WTC11 (cell line): ENCODE data around the gene ZNF587. TPM values are rescaled to one million over a fixed set of nuclear protein-coding genes. Genes with fewer than 3 reads are reported as not detected.
A peak's percentile ranks its signal among the peaks of the same experiment; 100 is the strongest.
"Not testable (repeated sequence)": the region's sequence is repeated elsewhere in the genome, so short reads cannot be mapped to it uniquely, and the experiment has no call there.

Experiments used
- ATAC-seq: fragments of 200-7000 bp; cut with Tn5 transposase; 2 replicates; pipeline ENCODE4 v1.10.0; 2021; ENCODE audit warnings: mild to moderate bottlenecking, moderate library complexity
- CTCF ChIA-PET: fragments of 300-600 bp; sonication (Branson Sonifier 250); formaldehyde crosslinking; loops from one replicate; lab custom pipeline; 2021; ENCODE audit warnings: antibody characterized with exemption; lab: Charles Lee
- POLR2A ChIA-PET: fragments of 350-600 bp; sonication (Branson Sonifier 250); formaldehyde crosslinking; loops from one replicate; lab custom pipeline; 2021; ENCODE audit warnings: antibody characterized with exemption; lab: Charles Lee
- DNase-seq: peaks from one replicate; pipeline ENCODE4 v3.0.0; 2021; ENCODE audit warnings: low spot score
- H3K27ac Mint-ChIP-seq: 2 replicates; pipeline ENCODE4 v1.8.0; 2021; ENCODE audit warnings: mixed read lengths
- H3K27me3 Mint-ChIP-seq: 2 replicates; pipeline ENCODE4 v1.8.0; 2021; ENCODE audit warnings: low read depth, mild to moderate bottlenecking, moderate library complexity, mixed read lengths
- H3K36me3 Mint-ChIP-seq: 2 replicates; pipeline ENCODE4 v1.8.0; 2021; ENCODE audit warnings: mixed read lengths
- H3K4me1 Mint-ChIP-seq: 2 replicates; pipeline ENCODE4 v1.8.0; 2022; ENCODE audit warnings: mixed read lengths
- H3K4me3 Mint-ChIP-seq: 2 replicates; pipeline ENCODE4 v1.8.0; 2021; ENCODE audit warnings: mild to moderate bottlenecking, moderate library complexity, mixed read lengths
- H3K9me3 Mint-ChIP-seq: 2 replicates; pipeline ENCODE4 v1.8.0; 2021; ENCODE audit warnings: mixed read lengths
- ATF6 ChIP-seq: sonication (generic); formaldehyde crosslinking; IDR thresholded peaks from 2 replicates; pipeline ENCODE4 v1.8.1; 2023; ENCODE audit warnings: mild to moderate bottlenecking, missing genetic modification reagents
- FOXP4 ChIP-seq: sonication (generic); formaldehyde crosslinking; IDR thresholded peaks from 2 replicates; pipeline ENCODE4 v1.8.0; 2022; ENCODE audit warnings: mild to moderate bottlenecking, missing genetic modification reagents
- NFYB ChIP-seq: sonication (generic); formaldehyde crosslinking; conservative IDR thresholded peaks from 2 replicates; pipeline ENCODE4 v1.8.0; 2022; ENCODE audit warnings: low read depth, missing genetic modification reagents
- ZNF281 ChIP-seq: sonication (generic); formaldehyde crosslinking; IDR thresholded peaks from 2 replicates; pipeline ENCODE4 v1.8.0; 2023; ENCODE audit warnings: mild to moderate bottlenecking, missing genetic modification reagents
- total RNA-seq: library from RNA; stranded (reverse); gene quantifications from 3 replicates; pipeline ENCODE4 v1.2.3, GENCODE V29; 2021
- TF ChIP-seq, protein P1 (sequence below): sonication (generic); formaldehyde crosslinking; IDR thresholded peaks from 2 replicates; pipeline ENCODE4 v1.8.0; 2022; ENCODE audit warnings: missing genetic modification reagents

ZNF587 gene
- total RNA-seq, 1 experiment from 2014 or later: 57.0 TPM

- TF ChIP-seq, protein P1, sequence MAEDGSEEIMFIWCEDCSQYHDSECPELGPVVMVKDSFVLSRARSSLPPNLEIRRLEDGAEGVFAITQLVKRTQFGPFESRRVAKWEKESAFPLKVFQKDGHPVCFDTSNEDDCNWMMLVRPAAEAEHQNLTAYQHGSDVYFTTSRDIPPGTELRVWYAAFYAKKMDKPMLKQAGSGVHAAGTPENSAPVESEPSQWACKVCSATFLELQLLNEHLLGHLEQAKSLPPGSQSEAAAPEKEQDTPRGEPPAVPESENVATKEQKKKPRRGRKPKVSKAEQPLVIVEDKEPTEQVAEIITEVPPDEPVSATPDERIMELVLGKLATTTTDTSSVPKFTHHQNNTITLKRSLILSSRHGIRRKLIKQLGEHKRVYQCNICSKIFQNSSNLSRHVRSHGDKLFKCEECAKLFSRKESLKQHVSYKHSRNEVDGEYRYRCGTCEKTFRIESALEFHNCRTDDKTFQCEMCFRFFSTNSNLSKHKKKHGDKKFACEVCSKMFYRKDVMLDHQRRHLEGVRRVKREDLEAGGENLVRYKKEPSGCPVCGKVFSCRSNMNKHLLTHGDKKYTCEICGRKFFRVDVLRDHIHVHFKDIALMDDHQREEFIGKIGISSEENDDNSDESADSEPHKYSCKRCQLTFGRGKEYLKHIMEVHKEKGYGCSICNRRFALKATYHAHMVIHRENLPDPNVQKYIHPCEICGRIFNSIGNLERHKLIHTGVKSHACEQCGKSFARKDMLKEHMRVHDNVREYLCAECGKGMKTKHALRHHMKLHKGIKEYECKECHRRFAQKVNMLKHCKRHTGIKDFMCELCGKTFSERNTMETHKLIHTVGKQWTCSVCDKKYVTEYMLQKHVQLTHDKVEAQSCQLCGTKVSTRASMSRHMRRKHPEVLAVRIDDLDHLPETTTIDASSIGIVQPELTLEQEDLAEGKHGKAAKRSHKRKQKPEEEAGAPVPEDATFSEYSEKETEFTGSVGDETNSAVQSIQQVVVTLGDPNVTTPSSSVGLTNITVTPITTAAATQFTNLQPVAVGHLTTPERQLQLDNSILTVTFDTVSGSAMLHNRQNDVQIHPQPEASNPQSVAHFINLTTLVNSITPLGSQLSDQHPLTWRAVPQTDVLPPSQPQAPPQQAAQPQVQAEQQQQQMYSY: no peak
- TF ChIP-seq NFYB (CRISPR knock-in tag) (peak; percentile 83), FOXP4 (CRISPR knock-in tag) (peak; percentile 16; the same call in 1 of the 2 replicates)
These were observed 30.0 kb upstream of the ZNF587 start (continued) for GRCh38 chr19:57819475-57820148.

GRCh38 chr19:57820599-57820998 lies 29.1 kb upstream of the ZNF587 start:
- peaks cover 13% of the 10 kb centered on the region for H3K36me3 Mint-ChIP-seq
- CTCF ChIA-PET: interaction anchor here (2.6 kb wide), 1 partner anchor 16 kb away, joined by 12 read pairs; no protein-coding TSS in a partner anchor
- POLR2A ChIA-PET: no interaction called here
- H3K27ac Mint-ChIP-seq: peak overlapping the region; percentile 96
- H3K4me3 Mint-ChIP-seq: peak overlapping the region; percentile 97
- no peaks in the 10 kb centered on the region for H3K27me3 Mint-ChIP-seq
- ATAC-seq (no peak), DNase-seq (no peak)
- TF ChIP-seq ZNF281: peak; percentile 22; the same call in 1 of the 2 replicates
- TF ChIP-seq ATF6: no peak
- H3K9me3 Mint-ChIP-seq: no peaks in the 10 kb centered on the region
- peaks cover 54% of the 10 kb centered on the region for H3K4me1 Mint-ChIP-seq

DNA sequence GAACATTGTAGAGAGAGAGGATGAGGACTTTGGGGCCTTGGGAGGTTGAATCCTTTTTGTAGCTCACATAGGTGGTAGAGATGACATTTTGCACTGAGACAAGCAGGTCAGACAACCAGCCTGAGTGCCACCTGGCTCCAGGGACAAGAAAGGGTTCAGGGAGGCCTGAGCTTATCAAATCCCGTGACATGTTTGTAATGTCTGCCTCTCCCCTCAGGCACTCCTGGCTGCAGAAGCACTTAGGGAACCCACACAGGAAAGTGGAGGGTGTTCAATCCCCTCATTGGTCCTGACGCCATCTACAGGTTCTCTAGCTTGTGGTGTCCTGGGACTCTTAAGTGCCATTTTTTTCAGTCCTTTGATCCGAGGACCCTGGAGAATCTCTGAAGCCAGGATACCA lies 28.6 kb upstream of the ZNF587 start:
- H3K36me3 Mint-ChIP-seq: peaks cover 16% of the 10 kb centered on the region
- H3K9me3 Mint-ChIP-seq, DNase-seq, ATAC-seq, CTCF ChIA-PET, H3K27me3 Mint-ChIP-seq: not testable (repeated sequence)
- peaks cover 52% of the 10 kb centered on the region for H3K4me1 Mint-ChIP-seq
- POLR2A ChIA-PET: interaction anchor here (0.6 kb wide), 1 partner anchor 32 kb away, joined by 8 read pairs; no protein-coding TSS in a partner anchor
- H3K27ac Mint-ChIP-seq: peak overlapping the region; percentile 96
- H3K4me3 Mint-ChIP-seq: peak overlapping the region; percentile 97

DNA sequence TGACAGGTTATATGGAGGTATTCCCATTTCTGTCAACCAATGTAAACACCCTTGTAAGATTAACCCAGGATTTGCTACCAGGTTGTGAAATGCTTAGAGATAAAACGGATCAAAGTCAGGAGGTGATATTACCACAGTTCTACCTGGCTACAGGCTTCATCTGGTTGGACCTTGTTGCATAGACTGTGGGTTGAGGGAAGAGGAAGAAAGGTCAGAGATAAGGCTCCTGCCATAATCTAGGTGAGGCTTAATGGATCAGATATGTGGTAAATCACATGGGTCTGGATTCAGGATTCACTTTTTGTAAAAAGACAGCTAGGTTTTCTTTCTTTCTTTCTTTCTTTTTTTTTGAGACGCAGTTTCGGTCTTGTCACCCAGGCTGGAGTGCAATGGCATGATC lies 28.2 kb upstream of the ZNF587 start:
- not testable (repeated sequence) for H3K9me3 Mint-ChIP-seq, H3K27ac Mint-ChIP-seq, H3K4me3 Mint-ChIP-seq, ATAC-seq, DNase-seq, H3K27me3 Mint-ChIP-seq
- Mint-ChIP-seq H3K36me3 (peaks cover 18% of the 10 kb centered on the region), H3K4me1 (peaks cover 49% of the 10 kb centered on the region)
- CTCF ChIA-PET: interaction anchor here (0.6 kb wide), 1 partner anchor 28 kb away, joined by 4 read pairs; the partner anchor contains the start of gene ZNF587
- POLR2A ChIA-PET: interaction anchor here (0.6 kb wide), 1 partner anchor 31 kb away, joined by 8 read pairs; no protein-coding TSS in a partner anchor

GRCh38 chr19:57823155-57823554 lies 26.5 kb upstream of the ZNF587 start:
- H3K27ac Mint-ChIP-seq: peak overlapping the region; percentile 72

DNA sequence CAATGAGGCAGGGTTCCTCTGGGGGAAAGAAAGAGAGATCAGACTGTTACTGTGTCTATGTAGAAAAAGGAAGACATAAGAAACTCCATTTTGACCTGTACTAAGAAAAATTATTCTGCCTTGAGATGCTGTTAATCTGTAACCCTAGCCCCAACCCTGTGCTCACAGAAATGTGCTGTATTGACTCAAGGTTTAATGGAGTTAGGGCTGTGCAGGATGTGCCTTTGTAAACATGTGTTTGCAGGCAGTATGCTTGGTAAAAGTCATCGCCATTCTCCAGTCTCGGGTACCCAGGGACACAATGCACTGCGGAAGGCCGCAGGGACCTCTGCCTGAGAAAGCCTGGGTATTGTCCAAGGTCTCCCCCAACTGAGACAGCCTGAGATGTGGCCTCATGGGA lies 26.1 kb upstream of the ZNF587 start:
- peaks cover 20% of the 10 kb centered on the region for H3K36me3 Mint-ChIP-seq
- DNase-seq, CTCF ChIA-PET, H3K27me3 Mint-ChIP-seq, H3K9me3 Mint-ChIP-seq, POLR2A ChIA-PET, ATAC-seq, H3K4me3 Mint-ChIP-seq: not testable (repeated sequence)
- H3K4me1 Mint-ChIP-seq: peaks cover 40% of the 10 kb centered on the region
- peak overlapping the region; percentile 72 for H3K27ac Mint-ChIP-seq

More at GRCh38 chr19:57823155-57823554, 26.5 kb upstream of the ZNF587 start:
- POLR2A ChIA-PET, H3K4me3 Mint-ChIP-seq, H3K27me3 Mint-ChIP-seq, DNase-seq, H3K9me3 Mint-ChIP-seq, ATAC-seq, CTCF ChIA-PET: not testable (repeated sequence)
- Mint-ChIP-seq H3K4me1 (peaks cover 45% of the 10 kb centered on the region), H3K36me3 (peaks cover 20% of the 10 kb centered on the region)
